Measurements from ENCODE around the gene SEMA4C. TPM values are rescaled to one million over a fixed set of nuclear protein-coding genes. Genes with fewer than 3 reads are reported as not detected.

SEMA4C gene
- polyA plus RNA-seq, 3 donors = 35.0 to 46.0 (median 44.8) TPM

GRCh38 chr2:96816127-96816835 is 53.6 kb downstream of the SEMA4C start, which contains the start of gene CNNM3:
Gene CNNM3, plus strand, starts transcription at chr2:96816268. Its CDS starts 10 bp downstream, at chr2:96816278.
- DNase-seq (ENCODE audit: extremely low read depth in 1 of 11, low read depth in 9 of 11, low spot score in 4 of 11) = peak in 10 of 11 donors; percentile 72 to 94 (median 90)

- DNase-seq (ENCODE audit: extremely low read depth in 1 of 11, low read depth in 9 of 11, low spot score in 4 of 11) = no peak
Observed at GRCh38 chr2:96815326-96816126, 54.4 kb downstream of the SEMA4C start.

- no peak for DNase-seq (ENCODE audit: extremely low read depth in 1 of 11, low read depth in 9 of 11, low spot score in 4 of 11)
Observed at GRCh38 chr2:96813656-96814055, 56.2 kb downstream of the SEMA4C start.

- no peak for DNase-seq (ENCODE audit: extremely low read depth in 1 of 11, low read depth in 9 of 11, low spot score in 4 of 11)
Observed at GRCh38 chr2:96811917-96812316, 58.0 kb downstream of the SEMA4C start.

- DNase-seq (ENCODE audit: extremely low read depth in 1 of 11, low read depth in 9 of 11, low spot score in 4 of 11) = no peak
Observed at GRCh38 chr2:96810783-96811192, 59.1 kb downstream of the SEMA4C start.

GRCh38 chr2:96809951-96810782 is 59.7 kb downstream of the SEMA4C start:
- no peak for DNase-seq (ENCODE audit: extremely low read depth in 1 of 11, low read depth in 9 of 11, low spot score in 4 of 11)

Other genes starting within 250 kb of the SEMA4C start
- 10 to 100 TPM; 53.0 to 60.4 (median 53.9) TPM for gene KANSL3, start 231.8 kb downstream of the SEMA4C start, polyA plus RNA-seq (ENCODE audit: insufficient read length in 3 of 3)
- gene FER1L5, start 227.3 kb downstream of the SEMA4C start, polyA plus RNA-seq (ENCODE audit: insufficient read length in 3 of 3) = 1 to 10 TPM; 1.1 to 2.7 (median 1.1) TPM
- 10 to 100 TPM; 49.0 to 50.6 (median 50.1) TPM for gene LMAN2L, start 130.0 kb downstream of the SEMA4C start, polyA plus RNA-seq (ENCODE audit: insufficient read length in 3 of 3)
- 10 to 100 TPM; 11.7 to 18.0 (median 12.3) TPM for gene CNNM4, start 109.2 kb downstream of the SEMA4C start, polyA plus RNA-seq (ENCODE audit: insufficient read length in 3 of 3)
- gene CNNM3, start 53.8 kb downstream of the SEMA4C start, polyA plus RNA-seq (ENCODE audit: insufficient read length in 3 of 3) = 10 to 100 TPM; 29.5 to 39.5 (median 37.7) TPM
- gene ANKRD23, start 26.1 kb downstream of the SEMA4C start, polyA plus RNA-seq (ENCODE audit: insufficient read length in 3 of 3) = 1 to 10 TPM; 3.4 to 6.9 (median 4.2) TPM
- gene ANKRD39, start 12.1 kb downstream of the SEMA4C start, polyA plus RNA-seq (ENCODE audit: insufficient read length in 3 of 3) = 1 to 10 TPM; 6.2 to 8.6 (median 8.2) TPM
- under 1 TPM; 0.34 to 0.54 (median 0.43) TPM for gene FAM178B, start 116.5 kb upstream of the SEMA4C start, polyA plus RNA-seq (ENCODE audit: insufficient read length in 3 of 3)
- gene FAHD2B, start 224.8 kb upstream of the SEMA4C start, polyA plus RNA-seq (ENCODE audit: insufficient read length in 3 of 3) = 10 to 100 TPM; 26.3 to 31.8 (median 26.4) TPM
- 10 to 100 TPM; 14.3 to 28.4 (median 16.5) TPM for gene ANKRD36, start 243.1 kb upstream of the SEMA4C start, polyA plus RNA-seq (ENCODE audit: insufficient read length in 3 of 3)